ENCODE data around the gene INAFM2. TPM values are rescaled to one million over a fixed set of nuclear protein-coding genes. Genes with fewer than 3 reads are reported as not detected.
A peak's percentile ranks its signal among the peaks of the same experiment; 100 is the strongest.

Gene INAFM2
- total RNA-seq, 1 experiment from 2014 or later: 14.3 TPM

- no peak for DNase-seq
- no TSS peak for BruUV-seq (replicated peaks)
- no peaks in the 10 kb centered on the region for H3K9me3 Mint-ChIP-seq (ENCODE audit: low read depth, unreplicated experiment)
- H3K36me3 Mint-ChIP-seq (ENCODE audit: insufficient read depth, unreplicated experiment): no peaks in the 10 kb centered on the region
- peaks cover 20% of the 10 kb centered on the region for H3K4me1 Mint-ChIP-seq (ENCODE audit: low read depth, unreplicated experiment)
- intact Hi-C loops (cut with micrococcal nuclease; ENCODE audit: unreplicated experiment): no loop called here
- CTCF ChIA-PET: no interaction called here
- H3K27ac Mint-ChIP-seq (ENCODE audit: unreplicated experiment): no peak overlapping the region
- H3K27me3 Mint-ChIP-seq (ENCODE audit: unreplicated experiment): no peaks in the 10 kb centered on the region
- no peak for TF ChIP-seq CTCF (IDR thresholded peaks at IDR 0.05; ENCODE audit: unreplicated experiment)
- no peak overlapping the region for H3K4me3 Mint-ChIP-seq (ENCODE audit: low read depth, unreplicated experiment)
These were observed 28.9 kb downstream of the INAFM2 start for GRCh38 chr15:40352281-40352901.

GRCh38 chr15:40353697-40354096 is 30.2 kb downstream of the INAFM2 start:
- CTCF ChIA-PET: no interaction called here
- no peaks in the 10 kb centered on the region for H3K9me3 Mint-ChIP-seq (ENCODE audit: low read depth, unreplicated experiment)
- no peak overlapping the region for H3K4me3 Mint-ChIP-seq (ENCODE audit: low read depth, unreplicated experiment)

GRCh38 chr15:40354408-40355171 is 31.1 kb downstream of the INAFM2 start:
- peak; percentile 44 for DNase-seq
- no peak for TF ChIP-seq CTCF (IDR thresholded peaks at IDR 0.05; ENCODE audit: unreplicated experiment)
- Mint-ChIP-seq H3K36me3 (ENCODE audit: insufficient read depth, unreplicated experiment) (no peaks in the 10 kb centered on the region), H3K4me3 (ENCODE audit: low read depth, unreplicated experiment) (no peak overlapping the region), H3K27ac (ENCODE audit: unreplicated experiment) (no peak overlapping the region), H3K27me3 (ENCODE audit: unreplicated experiment) (no peaks in the 10 kb centered on the region), H3K4me1 (ENCODE audit: low read depth, unreplicated experiment) (peaks cover 20% of the 10 kb centered on the region), H3K9me3 (ENCODE audit: low read depth, unreplicated experiment) (no peaks in the 10 kb centered on the region)
- CTCF ChIA-PET: interaction anchor here (1.0 kb wide), 1 partner anchor 10 kb away, joined by 3 read pairs; no protein-coding TSS in a partner anchor
- no TSS peak for BruUV-seq (replicated peaks)
- intact Hi-C loops (cut with micrococcal nuclease; ENCODE audit: unreplicated experiment): no loop called here

More at GRCh38 chr15:40353697-40354096, 30.2 kb downstream of the INAFM2 start:
- TF ChIP-seq CTCF (IDR thresholded peaks at IDR 0.05; ENCODE audit: unreplicated experiment): no peak
- no TSS peak for BruUV-seq (replicated peaks)
- Mint-ChIP-seq H3K27ac (ENCODE audit: unreplicated experiment) (no peak overlapping the region), H3K4me1 (ENCODE audit: low read depth, unreplicated experiment) (peaks cover 20% of the 10 kb centered on the region), H3K36me3 (ENCODE audit: insufficient read depth, unreplicated experiment) (no peaks in the 10 kb centered on the region), H3K27me3 (ENCODE audit: unreplicated experiment) (no peaks in the 10 kb centered on the region)
- no peak for DNase-seq
- intact Hi-C loops (cut with micrococcal nuclease; ENCODE audit: unreplicated experiment): no loop called here

GRCh38 chr15:40355976-40356585 is 32.6 kb downstream of the INAFM2 start:
- H3K27ac Mint-ChIP-seq (ENCODE audit: unreplicated experiment): no peak overlapping the region
- intact Hi-C loops (cut with micrococcal nuclease; ENCODE audit: unreplicated experiment): no loop called here
- H3K4me3 Mint-ChIP-seq (ENCODE audit: low read depth, unreplicated experiment): no peak overlapping the region
- no peaks in the 10 kb centered on the region for H3K9me3 Mint-ChIP-seq (ENCODE audit: low read depth, unreplicated experiment)
- H3K27me3 Mint-ChIP-seq (ENCODE audit: unreplicated experiment): no peaks in the 10 kb centered on the region
- peaks cover 20% of the 10 kb centered on the region for H3K4me1 Mint-ChIP-seq (ENCODE audit: low read depth, unreplicated experiment)
- CTCF ChIA-PET: interaction anchor here (0.5 kb wide), 1 partner anchor 45 kb away, joined by 6 read pairs; no protein-coding TSS in a partner anchor
- no peaks in the 10 kb centered on the region for H3K36me3 Mint-ChIP-seq (ENCODE audit: insufficient read depth, unreplicated experiment)
- TF ChIP-seq CTCF (IDR thresholded peaks at IDR 0.05; ENCODE audit: unreplicated experiment): no peak
- no TSS peak for BruUV-seq (replicated peaks)
- no peak for DNase-seq

Measured in Calu3 (cell line).